Femur (tissue), 1 donor: ENCODE results near the gene KCNK3.
A peak's percentile ranks its signal among the peaks of the same experiment; 100 is the strongest.

Experiments used
- DNase-seq: peaks from one replicate; pipeline ENCODE4 v3.0.0-alpha.2; 2017

The KCNK3 gene

GRCh38 chr2:26692897-26693849 is 651 bp downstream of the KCNK3 start:
- DNase-seq = no peak

- no peak for DNase-seq
Measured at GRCh38 chr2:26694001-26694400, 1.5 kb downstream of the KCNK3 start.

- DNase-seq = no peak
Measured at GRCh38 chr2:26696351-26696816, 3.9 kb downstream of the KCNK3 start.

- no peak for DNase-seq
Measured at GRCh38 chr2:26697425-26697824, 4.9 kb downstream of the KCNK3 start.

- DNase-seq = no peak
Measured at GRCh38 chr2:26699295-26699694, 6.8 kb downstream of the KCNK3 start.

- DNase-seq = no peak
Measured at GRCh38 chr2:26700078-26700477, 7.6 kb downstream of the KCNK3 start.

GRCh38 chr2:26701596-26701995 is 9.1 kb downstream of the KCNK3 start:
- DNase-seq = no peak

GRCh38 chr2:26702025-26702424 is 9.5 kb downstream of the KCNK3 start:
- DNase-seq = no peak

GRCh38 chr2:26704441-26704977 is 12.0 kb downstream of the KCNK3 start:
- DNase-seq = no peak

- DNase-seq = no peak
Measured at GRCh38 chr2:26705126-26705525, 12.6 kb downstream of the KCNK3 start.

GRCh38 chr2:26706093-26706492 is 13.6 kb downstream of the KCNK3 start:
- DNase-seq = no peak

- no peak for DNase-seq
Measured at GRCh38 chr2:26706616-26707473, 14.3 kb downstream of the KCNK3 start.

- no peak for DNase-seq
Measured at GRCh38 chr2:26707747-26708146, 15.2 kb downstream of the KCNK3 start.

- DNase-seq = no peak
Measured at GRCh38 chr2:26708457-26708856, 15.9 kb downstream of the KCNK3 start.

GRCh38 chr2:26709323-26710110 is 17.0 kb downstream of the KCNK3 start:
- no peak for DNase-seq

- no peak for DNase-seq
Measured at GRCh38 chr2:26710145-26710544, 17.6 kb downstream of the KCNK3 start.

GRCh38 chr2:26710743-26711456 is 18.4 kb downstream of the KCNK3 start:
- no peak for DNase-seq

- no peak for DNase-seq
Measured at GRCh38 chr2:26711457-26712161, 19.1 kb downstream of the KCNK3 start.

- peak; percentile 73 for DNase-seq
Measured at GRCh38 chr2:26712486-26713465, 20.3 kb downstream of the KCNK3 start.
